HL-60 (cell line): ENCODE measurements around the gene RAC3.

ENCODE experiments used
- GABPA ChIP-seq: IDR thresholded peaks from 2 replicates; pipeline ENCODE4 v1.6.1; 2012; ENCODE audit warnings: low read depth
- POLR2AphosphoS5 ChIP-seq: IDR thresholded peaks from 2 replicates; pipeline ENCODE4 v1.6.1; 2012; ENCODE audit warnings: low read depth
- SPI1 ChIP-seq: IDR thresholded peaks from 2 replicates; pipeline ENCODE4 v1.6.1; 2012; ENCODE audit warnings: low read depth, mild to moderate bottlenecking, borderline replicate concordance
- TF ChIP-seq, protein P1 (sequence below): IDR thresholded peaks from one replicate; pipeline ENCODE4 v1.5.1; 2011; ENCODE audit warnings: low read length, control low read depth, inconsistent platforms; ENCODE audit not compliant: insufficient read depth
- TF ChIP-seq, protein P2 (sequence below): IDR thresholded peaks from 2 replicates; pipeline ENCODE4 v1.6.1; 2012; ENCODE audit warnings: low read depth; ENCODE audit not compliant: insufficient replicate concordance

DNA sequence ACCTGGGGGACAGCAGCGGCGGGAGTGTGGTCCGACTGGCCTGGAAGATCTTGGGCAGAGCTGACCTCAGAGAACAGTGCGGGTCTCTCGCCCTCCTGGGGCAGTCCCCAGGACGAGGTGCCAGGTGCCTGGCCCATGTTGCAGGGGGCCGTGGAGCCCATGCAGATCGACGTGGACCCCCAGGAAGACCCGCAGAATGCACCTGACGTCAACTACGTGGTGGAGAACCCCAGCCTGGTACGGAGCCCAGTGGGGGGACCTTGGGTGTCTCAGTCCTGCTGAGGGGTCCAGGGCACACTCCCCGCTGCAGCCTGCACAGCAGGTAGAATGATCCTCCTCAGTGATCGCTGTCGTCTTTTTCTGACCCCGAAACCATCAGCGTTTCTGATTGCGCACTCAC lies 21.7 kb downstream of the RAC3 start:
- TF ChIP-seq, protein P1, sequence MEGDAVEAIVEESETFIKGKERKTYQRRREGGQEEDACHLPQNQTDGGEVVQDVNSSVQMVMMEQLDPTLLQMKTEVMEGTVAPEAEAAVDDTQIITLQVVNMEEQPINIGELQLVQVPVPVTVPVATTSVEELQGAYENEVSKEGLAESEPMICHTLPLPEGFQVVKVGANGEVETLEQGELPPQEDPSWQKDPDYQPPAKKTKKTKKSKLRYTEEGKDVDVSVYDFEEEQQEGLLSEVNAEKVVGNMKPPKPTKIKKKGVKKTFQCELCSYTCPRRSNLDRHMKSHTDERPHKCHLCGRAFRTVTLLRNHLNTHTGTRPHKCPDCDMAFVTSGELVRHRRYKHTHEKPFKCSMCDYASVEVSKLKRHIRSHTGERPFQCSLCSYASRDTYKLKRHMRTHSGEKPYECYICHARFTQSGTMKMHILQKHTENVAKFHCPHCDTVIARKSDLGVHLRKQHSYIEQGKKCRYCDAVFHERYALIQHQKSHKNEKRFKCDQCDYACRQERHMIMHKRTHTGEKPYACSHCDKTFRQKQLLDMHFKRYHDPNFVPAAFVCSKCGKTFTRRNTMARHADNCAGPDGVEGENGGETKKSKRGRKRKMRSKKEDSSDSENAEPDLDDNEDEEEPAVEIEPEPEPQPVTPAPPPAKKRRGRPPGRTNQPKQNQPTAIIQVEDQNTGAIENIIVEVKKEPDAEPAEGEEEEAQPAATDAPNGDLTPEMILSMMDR: no peak
- TF ChIP-seq POLR2AphosphoS5 (no peak), SPI1 (no peak), GABPA (no peak)
- TF ChIP-seq, protein P2, sequence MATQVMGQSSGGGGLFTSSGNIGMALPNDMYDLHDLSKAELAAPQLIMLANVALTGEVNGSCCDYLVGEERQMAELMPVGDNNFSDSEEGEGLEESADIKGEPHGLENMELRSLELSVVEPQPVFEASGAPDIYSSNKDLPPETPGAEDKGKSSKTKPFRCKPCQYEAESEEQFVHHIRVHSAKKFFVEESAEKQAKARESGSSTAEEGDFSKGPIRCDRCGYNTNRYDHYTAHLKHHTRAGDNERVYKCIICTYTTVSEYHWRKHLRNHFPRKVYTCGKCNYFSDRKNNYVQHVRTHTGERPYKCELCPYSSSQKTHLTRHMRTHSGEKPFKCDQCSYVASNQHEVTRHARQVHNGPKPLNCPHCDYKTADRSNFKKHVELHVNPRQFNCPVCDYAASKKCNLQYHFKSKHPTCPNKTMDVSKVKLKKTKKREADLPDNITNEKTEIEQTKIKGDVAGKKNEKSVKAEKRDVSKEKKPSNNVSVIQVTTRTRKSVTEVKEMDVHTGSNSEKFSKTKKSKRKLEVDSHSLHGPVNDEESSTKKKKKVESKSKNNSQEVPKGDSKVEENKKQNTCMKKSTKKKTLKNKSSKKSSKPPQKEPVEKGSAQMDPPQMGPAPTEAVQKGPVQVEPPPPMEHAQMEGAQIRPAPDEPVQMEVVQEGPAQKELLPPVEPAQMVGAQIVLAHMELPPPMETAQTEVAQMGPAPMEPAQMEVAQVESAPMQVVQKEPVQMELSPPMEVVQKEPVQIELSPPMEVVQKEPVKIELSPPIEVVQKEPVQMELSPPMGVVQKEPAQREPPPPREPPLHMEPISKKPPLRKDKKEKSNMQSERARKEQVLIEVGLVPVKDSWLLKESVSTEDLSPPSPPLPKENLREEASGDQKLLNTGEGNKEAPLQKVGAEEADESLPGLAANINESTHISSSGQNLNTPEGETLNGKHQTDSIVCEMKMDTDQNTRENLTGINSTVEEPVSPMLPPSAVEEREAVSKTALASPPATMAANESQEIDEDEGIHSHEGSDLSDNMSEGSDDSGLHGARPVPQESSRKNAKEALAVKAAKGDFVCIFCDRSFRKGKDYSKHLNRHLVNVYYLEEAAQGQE: no peak
